Kasumi-1 (cell line): ENCODE measurements around the gene TMEM273.

Source experiments
- DNase-seq, 2 experiments: peaks; one replicate each; lab custom pipeline; 2025; lab: John Stamatoyannopoulos, UW

TMEM273 gene

GRCh38 chr10:49164559-49165188 lies 23.5 kb downstream of the TMEM273 start:
- DNase-seq: peak; percentile 72 to 79

DNA sequence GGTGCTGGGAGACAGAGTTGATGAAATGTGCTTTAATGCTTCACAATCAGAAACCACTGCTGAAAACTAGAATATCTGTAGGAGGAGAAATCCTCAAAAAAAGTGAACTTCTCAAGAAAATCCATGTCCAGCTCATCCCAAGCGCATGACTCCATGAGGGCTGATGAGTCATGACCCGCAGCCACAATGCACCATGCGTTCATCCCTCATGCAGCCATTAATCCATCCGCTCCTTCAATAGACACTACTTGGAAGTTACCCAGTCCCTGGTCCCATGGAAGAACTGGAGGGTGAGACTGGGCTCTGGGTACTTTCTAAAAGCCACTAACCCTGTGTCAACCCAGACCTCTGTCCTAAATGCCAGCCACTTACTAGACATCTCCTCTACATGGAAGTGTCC lies 24.4 kb downstream of the TMEM273 start:
- no peak for DNase-seq

GRCh38 chr10:49162761-49163310 lies 25.4 kb downstream of the TMEM273 start:
- DNase-seq: no peak

- DNase-seq: no peak
Observed at GRCh38 chr10:49162063-49162462, 26.1 kb downstream of the TMEM273 start.

GRCh38 chr10:49161411-49161997 lies 26.7 kb downstream of the TMEM273 start:
- peak; percentile 80 to 86 for DNase-seq

- no peak for DNase-seq
Observed at GRCh38 chr10:49160814-49161213, 27.4 kb downstream of the TMEM273 start.

- no peak for DNase-seq
Observed at GRCh38 chr10:49160110-49160509, 28.1 kb downstream of the TMEM273 start.

DNA sequence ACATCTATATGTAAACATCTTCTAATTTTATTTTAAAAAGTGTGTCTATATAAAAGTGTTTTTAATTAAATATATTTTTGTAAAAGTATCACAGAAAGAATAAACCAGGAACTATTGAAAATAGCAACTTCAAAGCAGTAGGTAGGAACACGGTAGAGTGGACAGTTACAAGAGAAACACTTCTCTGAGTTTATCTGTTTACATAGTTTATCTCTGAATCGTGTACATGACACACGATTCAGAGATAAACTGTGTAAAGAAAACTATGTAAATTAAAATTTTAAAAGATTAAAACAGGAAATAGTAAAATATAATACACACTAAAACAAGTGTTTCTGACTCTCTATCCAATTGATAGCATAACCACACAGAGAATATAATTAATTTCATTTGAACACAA lies 29.3 kb downstream of the TMEM273 start:
- DNase-seq: no peak

GRCh38 chr10:49158404-49158803 lies 29.8 kb downstream of the TMEM273 start:
- DNase-seq: peak; percentile 33 to 52

DNA sequence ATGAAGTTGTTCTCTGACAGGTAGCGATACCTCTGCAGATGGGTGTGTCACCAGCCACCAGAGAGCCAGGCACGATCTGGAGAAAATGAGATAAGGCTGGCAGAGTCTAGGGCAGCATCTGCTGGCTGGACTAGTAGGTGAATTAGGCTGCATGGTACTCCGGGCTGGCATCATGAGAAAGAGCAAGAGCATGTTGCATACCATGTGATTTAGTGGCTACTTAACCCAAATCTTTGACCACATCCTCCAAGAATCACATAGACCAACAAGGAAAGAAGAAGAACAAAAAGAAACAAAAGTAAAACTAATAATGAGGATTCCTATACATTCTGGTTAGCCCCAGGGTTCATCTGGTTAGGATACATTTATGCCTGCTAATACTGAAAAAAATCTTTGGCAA lies 31.0 kb downstream of the TMEM273 start:
- DNase-seq: no peak

DNA sequence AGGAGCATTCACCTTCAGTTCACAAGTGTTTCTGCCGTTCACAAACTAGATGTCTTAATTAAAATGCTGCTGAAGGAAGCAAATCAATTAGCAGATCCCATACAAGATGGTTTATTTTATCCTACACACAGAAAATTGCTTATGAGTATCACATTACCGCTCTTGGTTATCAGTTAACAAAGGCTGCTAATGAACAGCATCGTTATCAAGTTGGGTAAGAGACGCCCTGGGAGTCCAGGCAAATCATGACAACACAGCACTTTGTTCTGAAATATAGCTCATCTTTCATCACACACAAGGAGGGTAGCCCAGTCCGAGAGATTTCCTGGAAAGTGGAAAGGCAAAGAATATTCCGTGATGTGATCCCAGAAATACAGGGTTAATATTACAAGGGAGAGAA lies 33.5 kb downstream of the TMEM273 start:
- DNase-seq: no peak

DNA sequence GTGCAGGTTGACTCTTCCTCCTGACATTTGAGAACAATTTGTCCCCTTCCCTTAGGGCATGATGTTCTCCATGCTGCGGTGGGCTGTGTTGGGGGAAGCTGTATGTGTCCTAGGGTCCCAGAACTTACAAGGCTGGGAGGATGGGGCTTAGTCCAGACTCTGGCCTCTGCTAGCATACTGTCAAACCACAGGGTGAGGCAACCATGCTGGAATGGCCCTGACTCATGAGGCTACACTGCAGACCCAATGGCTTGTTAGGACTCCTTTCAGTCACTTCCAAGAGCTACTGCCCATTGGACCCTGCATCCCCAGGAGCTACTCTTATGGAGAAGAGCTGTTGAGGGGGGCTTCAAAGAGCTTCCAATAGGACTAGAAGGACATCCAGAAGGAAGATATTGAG lies 34.2 kb downstream of the TMEM273 start:
- DNase-seq: no peak

- no peak for DNase-seq
Observed at GRCh38 chr10:49153115-49153514, 35.1 kb downstream of the TMEM273 start.

GRCh38 chr10:49152663-49153062 lies 35.5 kb downstream of the TMEM273 start:
- no peak for DNase-seq

GRCh38 chr10:49152037-49152436 lies 36.2 kb downstream of the TMEM273 start:
- DNase-seq: no peak

GRCh38 chr10:49151481-49151880 lies 36.7 kb downstream of the TMEM273 start:
- DNase-seq: no peak

DNA sequence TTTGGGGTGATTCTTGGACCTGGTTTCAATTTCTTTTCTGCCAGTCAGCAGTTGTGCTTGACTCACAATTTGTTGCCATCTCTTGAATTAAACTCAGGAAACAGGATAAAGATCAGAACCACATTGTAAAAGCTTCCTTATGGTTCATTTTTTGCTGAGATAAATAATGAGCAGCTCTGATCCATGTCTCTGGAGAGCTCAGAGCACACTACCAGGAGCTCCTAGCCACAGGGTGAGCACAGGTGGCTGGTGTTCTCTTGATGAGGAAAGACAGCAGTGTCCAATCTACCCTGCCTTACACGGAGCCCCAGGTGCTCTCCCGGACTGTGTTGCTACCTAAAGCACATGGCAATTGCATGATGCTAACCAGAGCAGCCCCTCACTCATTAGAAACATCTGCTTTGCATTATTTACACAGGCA lies 37.2 kb downstream of the TMEM273 start:
- DNase-seq: no peak

DNA sequence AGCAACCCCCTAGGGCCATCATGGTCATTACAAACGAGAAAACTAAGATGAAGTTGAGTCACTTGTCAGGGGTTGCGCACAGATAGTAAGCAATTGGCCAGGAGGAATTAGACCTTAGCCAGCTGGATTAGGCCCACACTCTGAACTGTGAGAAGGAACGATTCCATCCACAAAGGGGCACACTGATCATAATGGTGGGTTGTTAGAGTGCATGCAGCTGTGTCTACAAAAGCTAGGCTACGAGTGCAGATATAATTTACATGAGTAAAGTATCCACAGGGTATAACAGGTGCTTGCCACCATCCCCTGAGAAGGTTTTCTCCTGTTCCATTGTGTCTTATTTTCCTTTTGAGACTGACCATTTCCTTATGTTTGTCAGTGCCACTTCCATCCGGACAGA lies 37.8 kb downstream of the TMEM273 start:
- no peak for DNase-seq

GRCh38 chr10:49149881-49150280 lies 38.3 kb downstream of the TMEM273 start:
- no peak for DNase-seq

DNA sequence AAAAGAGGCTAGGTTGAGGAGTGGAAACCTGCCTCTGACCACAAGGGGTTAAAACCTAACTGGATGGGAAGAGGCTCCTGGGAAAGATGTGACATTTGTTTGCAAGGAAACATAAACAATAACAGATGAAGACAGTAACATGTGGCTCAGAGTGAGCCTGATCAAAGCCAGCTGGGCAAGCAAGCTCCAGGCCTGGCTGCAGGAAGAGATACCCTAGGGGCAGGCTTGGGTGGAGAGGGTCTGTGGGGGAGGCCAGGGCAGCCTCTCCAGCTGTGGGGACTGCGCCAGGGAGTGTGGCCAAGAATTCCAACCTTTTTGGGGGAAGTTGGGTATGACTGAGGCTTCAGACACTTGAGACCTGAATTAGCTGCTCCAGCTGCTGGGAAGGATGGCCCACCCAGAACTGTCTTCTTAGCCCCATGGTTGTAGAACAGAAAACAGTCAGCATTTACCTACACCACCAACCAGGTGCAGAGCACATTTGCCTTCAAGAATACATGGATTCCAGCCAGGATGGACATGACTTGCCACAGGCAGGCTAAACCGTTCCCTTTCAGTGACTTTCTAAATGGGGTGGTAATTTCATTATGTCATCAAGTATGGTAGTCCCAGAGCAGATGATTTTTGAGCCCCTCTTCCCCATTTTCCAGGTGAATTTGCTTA lies 44.0 kb downstream of the TMEM273 start:
- no peak for DNase-seq

DNA sequence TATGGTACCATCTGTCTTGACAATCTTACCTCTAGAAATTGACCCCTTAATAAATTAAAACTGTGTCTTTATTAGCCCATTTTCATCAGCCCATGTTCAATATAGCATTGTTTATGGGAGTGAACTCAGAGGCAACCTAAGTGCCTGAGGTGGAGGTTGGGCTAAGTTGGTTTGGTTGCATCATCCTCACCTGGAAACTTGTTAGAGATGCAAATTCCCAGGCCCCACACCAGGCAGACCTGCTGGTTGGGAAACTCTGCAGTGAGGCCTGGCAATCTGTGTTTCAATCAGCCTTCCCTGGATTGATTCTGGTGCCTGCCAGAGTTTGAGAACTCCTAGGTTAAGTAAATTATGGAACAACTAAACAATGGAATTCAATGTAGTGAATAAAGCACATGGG lies 44.9 kb downstream of the TMEM273 start:
- no peak for DNase-seq

DNA sequence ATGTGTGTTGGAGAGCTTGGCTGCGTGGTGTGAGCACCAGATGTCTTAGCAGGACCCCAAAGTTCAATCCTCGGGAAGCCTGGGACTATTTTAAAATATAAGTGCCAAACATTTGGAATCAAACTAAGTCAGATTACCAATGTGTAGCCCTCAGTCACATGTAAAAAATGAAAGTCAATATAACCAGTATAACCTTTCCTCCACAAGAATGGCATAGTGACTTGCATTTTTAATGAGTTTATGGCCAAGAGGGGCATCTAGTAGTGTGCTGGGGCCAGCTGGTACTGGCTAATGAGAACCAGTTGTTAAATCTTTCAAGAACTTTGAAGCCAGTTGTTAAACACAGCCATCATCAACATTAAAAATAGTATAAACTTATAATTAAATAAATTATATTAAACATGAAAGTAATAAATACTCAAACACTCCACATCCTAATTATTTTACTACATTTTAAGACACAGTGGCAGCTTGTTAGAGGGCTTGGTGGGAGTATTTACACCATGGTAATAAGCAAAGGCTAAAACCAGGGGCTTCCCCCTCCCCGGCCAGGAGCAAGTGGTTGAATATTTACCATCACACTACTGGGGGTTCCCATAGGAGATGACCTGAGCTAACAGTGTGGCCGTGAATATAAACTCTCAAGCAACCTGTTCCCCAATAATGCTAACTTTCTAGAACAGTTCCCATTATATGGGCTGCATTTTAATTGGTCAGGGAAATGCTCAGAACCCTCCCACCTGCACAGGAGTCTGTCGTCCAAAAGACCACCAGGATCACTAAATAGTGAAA lies 46.5 kb downstream of the TMEM273 start:
- DNase-seq: no peak
